Lung (tissue), 12 donors: ENCODE data around the gene COL4A1. TPM values are rescaled to one million over a fixed set of nuclear protein-coding genes. Genes with fewer than 3 reads are reported as not detected.

Source experiments
- ATAC-seq: fragments of 200-7000 bp; cut with Tn5 transposase; one replicate; pipeline ENCODE4 v1.9.1; 2020; ENCODE audit warnings: moderate number of reproducible peaks; ENCODE audit not compliant: insufficient read depth, low FRiP score
- DNase-seq, 3 donors: peaks; one replicate each; pipeline ENCODE4 v3.0.0-alpha.2; 2013 to 2017
- H3K27ac ChIP-seq, 2 donors: one replicate each; pipeline ENCODE4 v1.5.1; 2013; ENCODE audit warnings: mild to moderate bottlenecking in 2 of 2, moderate library complexity in 2 of 2, control low read depth in 1 of 2, inconsistent platforms in 1 of 2, low read depth in 1 of 2, low read length in 1 of 2
- H3K27me3 ChIP-seq, 3 donors: one replicate each; pipeline ENCODE4 v1.5.1; 2013; ENCODE audit warnings: low read length in 2 of 3; ENCODE audit not compliant: control insufficient read depth in 3 of 3, insufficient read depth in 3 of 3
- H3K36me3 ChIP-seq, 4 donors: one replicate each; pipeline ENCODE4 v1.5.1; 2013; ENCODE audit warnings: low read length in 4 of 4, mild to moderate bottlenecking in 1 of 4, moderate library complexity in 1 of 4; ENCODE audit not compliant: control insufficient read depth in 4 of 4, insufficient read depth in 4 of 4
- H3K4me1 ChIP-seq, 5 donors: one replicate each; pipeline ENCODE4 v1.5.1; 2013; ENCODE audit warnings: low read length in 5 of 5, mild to moderate bottlenecking in 2 of 5, moderate library complexity in 1 of 5; ENCODE audit not compliant: control insufficient read depth in 5 of 5, insufficient read depth in 5 of 5
- H3K4me3 ChIP-seq: one replicate; pipeline ENCODE4 v1.5.1; 2013; ENCODE audit warnings: mild to moderate bottlenecking, control low read depth, moderate library complexity
- H3K9ac ChIP-seq, 2 donors: one replicate each; pipeline ENCODE4 v1.5.1; 2013; ENCODE audit warnings: low read length in 2 of 2, control low read depth in 1 of 2; ENCODE audit not compliant: insufficient read depth in 1 of 2
- H3K9me3 ChIP-seq, 4 donors: one replicate each; pipeline ENCODE4 v1.5.1; 2013; ENCODE audit warnings: low read length in 3 of 4, mild to moderate bottlenecking in 1 of 4, moderate library complexity in 1 of 4; ENCODE audit not compliant: control insufficient read depth in 4 of 4, insufficient read depth in 3 of 4
- CTCF ChIP-seq: IDR thresholded peaks from 2 replicates; pipeline ENCODE4 v1.5.1; 2012; ENCODE audit warnings: mild to moderate bottlenecking; ENCODE audit errors: control extremely low read depth, extremely low read depth
- WGBS, 2 donors: extraction: QIAGEN DNeasy Blood & Tissue Kit; methylation state at CpG; one replicate each; pipeline ENCODE4 v1.1.7; 2013; 5-methylcytosine and 5-hydroxymethylcytosine counted together
- polyA plus RNA-seq, 2 donors: library from polyadenylated mRNA; stranded (reverse); fragments of 200-250 nt; gene quantifications; one replicate each; pipeline ENCODE4 v1.2.1, GENCODE V29; 2013
- total RNA-seq, 2 donors: library from RNA; depleted of rRNA in 1 of 2; stranded (reverse); fragments of >200 nt in 1 of 2; gene quantifications; one replicate each; pipeline ENCODE4 v1.2.1, GENCODE V29; 2014 to 2021
- donor health status: control.
- donor health status: control.
- donor health status: Bipolar disorder and iron deficiency.
- donor health status: healthy.
- donor health status: DM: yes; HTN: yes; CAD: no.

The COL4A1 gene
- total and polyA plus RNA-seq, 4 donors, result 114 to 1,051 (median 318) TPM

GRCh38 chr13:110343241-110343865, 36.4 kb upstream of the COL4A1 start:
- DNase-seq (no peak), ATAC-seq (no peak)
- Histone ChIP-seq H3K36me3 (no peaks in the 10 kb centered on the region), H3K27ac (peak overlapping the region; percentile 3 to 43), H3K9me3 (no peaks in the 10 kb centered on the region), H3K9ac (no peak overlapping the region), H3K4me3 (no peak overlapping the region), H3K4me1 (peaks cover 21 to 39% (median 27%) of the 10 kb centered on the region in 5 donors), H3K27me3 (no peaks in the 10 kb centered on the region)
- 77 to 83% methylated on average over 16 of the region's 16 CpGs for WGBS, 2 donors
- no peak for TF ChIP-seq CTCF

- DNase-seq, result no peak
- peak overlapping the region in 1 of 2 donors; percentile 6 for H3K9ac ChIP-seq
- H3K27ac ChIP-seq, result peak overlapping the region in 1 of 2 donors; percentile 55
- H3K9me3 ChIP-seq, result no peaks in the 10 kb centered on the region
- no peak overlapping the region for H3K4me3 ChIP-seq
- WGBS, 2 donors, result 84% methylated on average over 9 of the region's 9 CpGs
- H3K27me3 ChIP-seq, result no peaks in the 10 kb centered on the region
- no peak for TF ChIP-seq CTCF
- no peak for ATAC-seq
- H3K36me3 ChIP-seq, result no peaks in the 10 kb centered on the region
- H3K4me1 ChIP-seq, result peaks cover 22 to 47% (median 30%) of the 10 kb centered on the region in 5 donors
Measured at GRCh38 chr13:110342474-110342873, 35.5 kb upstream of the COL4A1 start.

- no peak overlapping the region for H3K4me3 ChIP-seq
- peak overlapping the region; percentile 93 to 95 for H3K27ac ChIP-seq
- no peaks in the 10 kb centered on the region for H3K27me3 ChIP-seq
- WGBS, 2 donors, result 12 to 19% methylated on average over 14 of the region's 14 CpGs
- TF ChIP-seq CTCF, result no peak
- peak overlapping the region in 1 of 2 donors; percentile 83 for H3K9ac ChIP-seq
- no peaks in the 10 kb centered on the region for H3K9me3 ChIP-seq
- DNase-seq (peak; percentile 65 to 90 (median 89)), ATAC-seq (peak; percentile 21)
- H3K36me3 ChIP-seq, result no peaks in the 10 kb centered on the region
- peaks cover 25 to 55% (median 32%) of the 10 kb centered on the region in 5 donors for H3K4me1 ChIP-seq
Measured at GRCh38 chr13:110341445-110342244, 34.7 kb upstream of the COL4A1 start.
